MM.1S (cell line): ENCODE data around the gene ARHGDIB.

Source experiments
- EZH2 ChIP-seq: fragments of 300-600 bp; sonication (generic); optimal IDR thresholded peaks from 2 replicates; pipeline ENCODE3; 2017; ENCODE audit warnings: low read depth, mild to moderate bottlenecking, antibody characterized with exemption, low read length, mixed read lengths
- EZH2phosphoT487 ChIP-seq: fragments of 300-600 bp; sonication (generic); IDR thresholded peaks from 2 replicates; pipeline ENCODE4 v1.6.1; 2018; ENCODE audit warnings: antibody characterized with exemption, low read length
- TF ChIP-seq, protein P1 (sequence below): fragments of 300-600 bp; sonication (generic); IDR thresholded peaks from 2 replicates; pipeline ENCODE4 v1.5.1; 2016; ENCODE audit warnings: antibody characterized with exemption, low read length, mixed read lengths

DNA sequence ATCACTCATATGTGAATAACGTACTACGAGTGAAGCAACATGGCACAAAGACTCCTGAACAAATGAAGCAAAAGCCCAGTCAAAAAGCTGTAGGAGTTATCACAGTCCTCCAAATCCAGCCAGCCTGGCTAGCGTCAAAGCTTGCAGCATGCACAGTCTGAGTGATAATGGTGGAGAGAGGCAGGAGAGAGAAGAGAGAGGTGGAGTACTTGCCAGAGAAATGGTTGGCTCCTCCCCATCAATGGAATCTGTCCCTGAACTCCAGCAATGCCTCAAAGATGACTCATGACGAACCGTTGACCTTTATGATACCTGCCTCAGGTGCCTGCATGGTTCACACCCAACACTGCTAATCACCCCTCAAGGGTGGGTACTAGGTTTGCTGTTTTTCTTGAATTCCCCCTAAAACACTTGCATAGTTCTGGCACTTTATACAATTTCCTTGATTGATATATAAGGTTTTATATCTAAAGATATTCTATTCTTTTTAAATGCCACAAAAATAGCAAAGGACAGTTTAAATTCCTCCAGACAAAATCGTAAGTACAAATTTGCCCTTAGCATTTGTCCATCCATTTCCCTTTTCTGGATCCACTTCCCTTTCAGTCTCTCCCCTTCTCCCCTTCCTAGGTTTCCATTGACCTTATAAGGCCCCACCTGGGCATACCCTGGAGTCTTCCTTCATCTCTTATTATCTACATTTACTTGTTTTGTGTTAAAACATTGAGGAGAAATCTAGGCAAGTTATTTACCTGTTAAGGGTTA, 10.2 kb downstream of the ARHGDIB start:
- TF ChIP-seq, protein P1, sequence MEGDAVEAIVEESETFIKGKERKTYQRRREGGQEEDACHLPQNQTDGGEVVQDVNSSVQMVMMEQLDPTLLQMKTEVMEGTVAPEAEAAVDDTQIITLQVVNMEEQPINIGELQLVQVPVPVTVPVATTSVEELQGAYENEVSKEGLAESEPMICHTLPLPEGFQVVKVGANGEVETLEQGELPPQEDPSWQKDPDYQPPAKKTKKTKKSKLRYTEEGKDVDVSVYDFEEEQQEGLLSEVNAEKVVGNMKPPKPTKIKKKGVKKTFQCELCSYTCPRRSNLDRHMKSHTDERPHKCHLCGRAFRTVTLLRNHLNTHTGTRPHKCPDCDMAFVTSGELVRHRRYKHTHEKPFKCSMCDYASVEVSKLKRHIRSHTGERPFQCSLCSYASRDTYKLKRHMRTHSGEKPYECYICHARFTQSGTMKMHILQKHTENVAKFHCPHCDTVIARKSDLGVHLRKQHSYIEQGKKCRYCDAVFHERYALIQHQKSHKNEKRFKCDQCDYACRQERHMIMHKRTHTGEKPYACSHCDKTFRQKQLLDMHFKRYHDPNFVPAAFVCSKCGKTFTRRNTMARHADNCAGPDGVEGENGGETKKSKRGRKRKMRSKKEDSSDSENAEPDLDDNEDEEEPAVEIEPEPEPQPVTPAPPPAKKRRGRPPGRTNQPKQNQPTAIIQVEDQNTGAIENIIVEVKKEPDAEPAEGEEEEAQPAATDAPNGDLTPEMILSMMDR: no peak
- TF ChIP-seq EZH2 (no peak), EZH2phosphoT487 (no peak)
